Spleen (tissue), 7 donors: ENCODE data around the gene CBL.

Experiments
- POLR2A ChIP-seq, 3 donors: fragments of 450-650 bp; IDR thresholded peaks; one replicate each; pipeline ENCODE4 v1.5.1; 2017; ENCODE audit warnings: antibody characterized with exemption in 3 of 3, mild to moderate bottlenecking in 1 of 3
- TF ChIP-seq, protein P1 (sequence below), 11 experiments: fragments of 200-600 bp in 7 of 11; fragments of 450-650 bp in 4 of 11; sonication (generic) in 4 of 11; IDR thresholded peaks in 8 of 11; conservative IDR thresholded peaks in 3 of 11; 1 replicate in 7 of 11; 2 replicates in 4 of 11; pipeline versions ENCODE4 v1.4.0 to v1.8.0; 2016 to 2021; ENCODE audit warnings: antibody characterized with exemption in 11 of 11, inconsistent platforms in 4 of 11, mild to moderate bottlenecking in 1 of 11
- donor health status: DM: no; HTN: no; CAD: no; lungs with moderate emphysema.
- donor health status: DM: no; HTN: no; CAD: no.
- donor health status: DM: no; HTN: no; CAD: no.

DNA sequence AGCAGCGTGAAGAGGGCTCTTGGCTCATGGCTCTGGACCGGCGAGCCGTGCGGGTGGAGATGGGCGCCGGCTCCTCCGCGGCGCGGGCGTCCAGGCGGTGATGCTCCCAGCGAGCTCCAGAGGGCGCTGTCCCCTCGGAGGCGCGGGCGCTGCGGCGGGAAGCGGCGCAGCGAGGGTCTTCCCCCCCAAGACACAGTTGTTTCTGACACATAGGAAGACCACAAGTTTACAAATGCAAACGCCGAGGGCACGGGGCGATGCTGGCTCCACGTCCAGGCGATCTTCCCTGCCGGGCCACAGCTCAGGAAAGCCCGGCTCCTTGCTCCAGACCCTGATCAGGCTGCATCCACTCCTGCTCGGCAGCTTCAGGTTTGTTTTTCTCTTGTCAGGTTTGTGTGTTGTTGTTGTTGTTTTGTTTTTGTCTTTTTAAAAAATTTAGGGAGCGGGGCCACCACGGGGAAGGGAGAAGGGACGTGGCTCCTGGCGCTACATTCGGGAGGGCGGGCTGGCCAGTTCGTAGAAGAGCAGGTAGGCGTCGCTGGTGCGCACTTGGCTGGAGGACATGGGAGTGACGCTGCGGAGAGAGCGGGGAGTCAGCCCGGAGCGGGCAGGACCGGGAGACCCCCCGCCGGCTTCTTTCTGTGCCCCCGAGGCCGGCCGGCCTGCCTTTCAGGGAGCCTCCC lies 150.4 kb downstream of the CBL start:
- TF ChIP-seq, protein P1, sequence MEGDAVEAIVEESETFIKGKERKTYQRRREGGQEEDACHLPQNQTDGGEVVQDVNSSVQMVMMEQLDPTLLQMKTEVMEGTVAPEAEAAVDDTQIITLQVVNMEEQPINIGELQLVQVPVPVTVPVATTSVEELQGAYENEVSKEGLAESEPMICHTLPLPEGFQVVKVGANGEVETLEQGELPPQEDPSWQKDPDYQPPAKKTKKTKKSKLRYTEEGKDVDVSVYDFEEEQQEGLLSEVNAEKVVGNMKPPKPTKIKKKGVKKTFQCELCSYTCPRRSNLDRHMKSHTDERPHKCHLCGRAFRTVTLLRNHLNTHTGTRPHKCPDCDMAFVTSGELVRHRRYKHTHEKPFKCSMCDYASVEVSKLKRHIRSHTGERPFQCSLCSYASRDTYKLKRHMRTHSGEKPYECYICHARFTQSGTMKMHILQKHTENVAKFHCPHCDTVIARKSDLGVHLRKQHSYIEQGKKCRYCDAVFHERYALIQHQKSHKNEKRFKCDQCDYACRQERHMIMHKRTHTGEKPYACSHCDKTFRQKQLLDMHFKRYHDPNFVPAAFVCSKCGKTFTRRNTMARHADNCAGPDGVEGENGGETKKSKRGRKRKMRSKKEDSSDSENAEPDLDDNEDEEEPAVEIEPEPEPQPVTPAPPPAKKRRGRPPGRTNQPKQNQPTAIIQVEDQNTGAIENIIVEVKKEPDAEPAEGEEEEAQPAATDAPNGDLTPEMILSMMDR (IDR thresholded peaks at IDR 0.05 in 8 of 11, conservative IDR thresholded peaks at IDR 0.05 in 3 of 11) = peak; percentile 53 to 97 (median 94)
- TF ChIP-seq POLR2A (IDR thresholded peaks at IDR 0.05) = no peak
